ENCODE measurements around the gene LIPF.

GRCh38 chr10:88702848-88703597 lies 38.8 kb downstream of the LIPF start:
- TF ChIP-seq CTCF (IDR thresholded peaks at IDR 0.05; ENCODE audit: poor library complexity, severe bottlenecking) (no peak), EZH2 (IDR thresholded peaks at IDR 0.05; ENCODE audit: borderline replicate concordance, insufficient read depth, low read length, poor library complexity, severe bottlenecking) (no peak), MXI1 (conservative IDR thresholded peaks at IDR 0.05; ENCODE audit: poor library complexity, severe bottlenecking) (no peak), POLR2AphosphoS5 (IDR thresholded peaks at IDR 0.05) (no peak), RAD21 (conservative IDR thresholded peaks at IDR 0.05) (no peak), TAF1 (IDR thresholded peaks at IDR 0.05; ENCODE audit: low read depth) (no peak), EP300 (conservative IDR thresholded peaks at IDR 0.05; ENCODE audit: poor library complexity, severe bottlenecking) (no peak), REST (IDR thresholded peaks at IDR 0.05; ENCODE audit: borderline replicate concordance) (no peak)
